AG09319 (cell line): ENCODE data around the gene GULP1.

Source experiments
- DNase-seq: peaks from one replicate; pipeline ENCODE4 v3.0.0-alpha.2; 2010; ENCODE audit warnings: low read depth; ENCODE audit errors: extremely low read depth
- TF ChIP-seq, protein P1 (sequence below): IDR thresholded peaks from 2 replicates; pipeline ENCODE4 v1.5.1; 2011; ENCODE audit warnings: low read depth, mild to moderate bottlenecking, inconsistent platforms, low read length, moderate library complexity

GULP1 gene, protein sequence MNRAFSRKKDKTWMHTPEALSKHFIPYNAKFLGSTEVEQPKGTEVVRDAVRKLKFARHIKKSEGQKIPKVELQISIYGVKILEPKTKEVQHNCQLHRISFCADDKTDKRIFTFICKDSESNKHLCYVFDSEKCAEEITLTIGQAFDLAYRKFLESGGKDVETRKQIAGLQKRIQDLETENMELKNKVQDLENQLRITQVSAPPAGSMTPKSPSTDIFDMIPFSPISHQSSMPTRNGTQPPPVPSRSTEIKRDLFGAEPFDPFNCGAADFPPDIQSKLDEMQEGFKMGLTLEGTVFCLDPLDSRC

DNA sequence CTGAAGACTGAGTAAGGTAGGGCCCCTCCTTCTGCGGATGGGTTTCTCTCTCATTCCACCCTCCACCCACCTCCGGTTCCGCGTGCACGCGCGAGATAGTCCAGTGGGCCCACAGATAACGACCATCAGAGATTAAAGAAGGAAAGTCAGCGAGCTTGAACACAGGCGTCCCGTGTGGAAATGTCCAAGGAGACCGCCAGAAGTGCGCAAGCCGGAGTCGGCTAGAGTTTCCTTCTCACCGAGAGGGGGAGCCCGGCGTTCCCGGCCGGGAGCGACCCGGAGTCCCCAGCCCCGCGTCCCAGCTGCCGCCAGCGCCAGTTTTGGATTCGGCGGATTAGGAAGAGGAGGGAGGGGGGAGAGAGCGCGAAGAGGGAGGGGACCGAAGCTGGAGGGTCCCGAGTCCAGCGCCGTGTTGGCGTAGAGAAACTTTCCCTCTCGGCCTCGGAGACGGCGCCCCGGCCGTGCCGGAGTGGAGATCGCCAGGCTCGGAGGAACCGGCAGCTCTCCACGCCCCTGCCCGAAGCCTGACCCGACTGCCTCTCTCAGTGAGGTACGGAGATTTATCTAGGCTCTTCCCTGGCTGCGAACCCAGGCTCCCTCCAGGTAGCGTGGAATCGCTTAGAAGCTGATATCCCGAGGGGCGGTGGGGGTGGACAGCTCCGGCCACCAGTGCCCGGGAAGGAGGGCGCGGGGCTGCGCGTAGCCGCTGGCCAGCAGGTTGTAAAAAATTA lies at the start of gene GULP1:
Gene GULP1, plus strand, starts transcription at position 258 of the 731 bp plus-strand sequence. CDS start 185,829 bp downstream, outside the sequence.
- peak; percentile 35 for DNase-seq
- TF ChIP-seq, protein P1, sequence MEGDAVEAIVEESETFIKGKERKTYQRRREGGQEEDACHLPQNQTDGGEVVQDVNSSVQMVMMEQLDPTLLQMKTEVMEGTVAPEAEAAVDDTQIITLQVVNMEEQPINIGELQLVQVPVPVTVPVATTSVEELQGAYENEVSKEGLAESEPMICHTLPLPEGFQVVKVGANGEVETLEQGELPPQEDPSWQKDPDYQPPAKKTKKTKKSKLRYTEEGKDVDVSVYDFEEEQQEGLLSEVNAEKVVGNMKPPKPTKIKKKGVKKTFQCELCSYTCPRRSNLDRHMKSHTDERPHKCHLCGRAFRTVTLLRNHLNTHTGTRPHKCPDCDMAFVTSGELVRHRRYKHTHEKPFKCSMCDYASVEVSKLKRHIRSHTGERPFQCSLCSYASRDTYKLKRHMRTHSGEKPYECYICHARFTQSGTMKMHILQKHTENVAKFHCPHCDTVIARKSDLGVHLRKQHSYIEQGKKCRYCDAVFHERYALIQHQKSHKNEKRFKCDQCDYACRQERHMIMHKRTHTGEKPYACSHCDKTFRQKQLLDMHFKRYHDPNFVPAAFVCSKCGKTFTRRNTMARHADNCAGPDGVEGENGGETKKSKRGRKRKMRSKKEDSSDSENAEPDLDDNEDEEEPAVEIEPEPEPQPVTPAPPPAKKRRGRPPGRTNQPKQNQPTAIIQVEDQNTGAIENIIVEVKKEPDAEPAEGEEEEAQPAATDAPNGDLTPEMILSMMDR = peak; percentile 76

DNA sequence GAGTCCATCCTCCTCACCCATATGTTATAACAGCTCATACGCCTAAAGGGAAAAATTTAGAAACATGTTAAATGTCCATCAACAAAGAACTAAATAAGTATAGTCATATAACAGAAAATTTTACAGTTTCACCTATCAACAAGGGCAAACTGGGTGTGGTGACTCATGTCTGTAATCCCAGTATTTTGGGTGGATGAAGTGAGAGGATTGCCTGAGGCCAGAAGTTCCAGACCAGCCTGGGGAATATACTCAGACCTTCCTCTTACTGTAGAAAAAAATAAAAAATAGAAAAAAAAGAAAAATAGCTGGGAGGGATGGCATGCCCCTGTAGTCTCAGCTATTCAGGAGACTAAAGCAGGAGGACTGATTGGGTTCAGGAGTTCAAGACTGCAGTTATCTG lies 48.3 kb upstream of the GULP1 start:
- TF ChIP-seq, protein P1 = no peak
- DNase-seq = no peak

DNA sequence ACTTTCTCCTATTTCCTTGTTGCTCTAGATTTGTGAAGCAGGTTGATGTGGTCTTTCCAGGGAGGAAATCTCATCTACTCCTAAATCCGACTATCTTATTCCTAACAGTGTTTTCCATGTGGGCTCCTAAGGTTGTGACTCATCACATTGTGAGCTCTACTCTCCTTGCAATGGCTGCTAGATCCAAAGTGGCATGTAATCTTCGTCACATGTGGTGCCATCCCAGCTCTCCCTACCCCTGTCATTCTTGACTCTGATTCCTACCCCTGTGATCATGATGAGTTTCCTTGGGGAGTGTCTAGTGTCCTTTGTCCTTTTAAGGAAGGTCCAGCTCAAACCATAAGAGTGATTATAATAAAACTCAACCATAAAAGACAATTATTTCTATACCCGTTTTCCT lies 47.3 kb upstream of the GULP1 start:
- TF ChIP-seq, protein P1 = no peak
- DNase-seq = no peak

DNA sequence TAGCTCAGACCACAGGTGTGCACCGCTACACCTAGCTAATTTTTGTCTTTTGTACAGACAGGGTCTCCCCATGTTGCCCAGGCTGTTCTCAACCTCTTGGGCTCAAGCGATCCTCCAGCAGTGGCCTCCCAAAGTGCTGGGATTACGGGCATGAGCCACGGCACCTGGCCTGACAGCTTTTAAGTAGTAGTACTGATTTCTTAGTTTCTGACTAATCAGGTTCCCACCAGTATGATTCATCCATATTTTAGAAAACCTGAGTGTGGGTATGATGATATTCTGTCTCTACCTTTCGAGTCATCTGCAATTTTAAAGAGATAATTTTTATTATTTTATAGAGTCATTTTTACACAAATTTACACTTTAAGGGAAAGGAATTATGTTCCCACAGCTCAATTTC lies 46.4 kb upstream of the GULP1 start:
- TF ChIP-seq, protein P1 = no peak
- DNase-seq = no peak

DNA sequence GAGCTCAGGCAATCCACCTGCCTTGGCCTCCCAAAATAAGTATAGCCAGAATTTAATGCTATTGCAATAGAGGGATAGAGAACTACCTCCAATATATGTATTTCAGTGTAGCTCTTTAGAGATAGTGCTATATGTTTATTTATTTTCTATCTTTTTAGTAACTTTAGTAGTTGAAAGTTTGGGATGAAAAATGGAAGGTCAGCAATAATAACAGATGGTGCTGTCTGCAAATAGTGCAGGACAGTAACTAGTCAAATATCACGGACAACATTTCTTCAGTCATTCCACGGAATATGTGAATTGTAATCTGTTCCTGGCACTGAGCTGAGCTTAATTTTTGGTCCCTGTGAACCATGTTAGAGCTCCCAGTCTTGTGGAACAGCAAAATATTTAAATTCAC lies 43.2 kb upstream of the GULP1 start:
- TF ChIP-seq, protein P1 = no peak
- no peak for DNase-seq

DNA sequence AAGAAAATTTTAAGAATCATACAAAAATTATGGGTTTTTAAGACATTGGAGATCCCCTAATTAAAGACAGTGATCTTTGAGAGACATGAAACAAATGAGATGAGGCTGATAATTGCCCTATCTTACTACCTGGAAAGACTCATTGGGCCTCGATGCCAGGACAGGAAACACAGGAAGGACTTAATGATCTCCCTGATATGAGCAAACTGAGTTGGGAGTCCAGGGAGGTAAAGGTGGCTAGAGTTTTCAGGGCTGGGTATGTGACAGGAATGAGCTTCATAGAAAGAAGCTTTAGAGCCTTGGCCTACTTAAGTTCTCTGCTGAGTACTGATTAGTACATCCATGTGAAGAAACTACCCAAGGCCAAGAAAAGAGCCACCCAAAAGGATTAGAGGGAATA lies 40.6 kb upstream of the GULP1 start:
- no peak for DNase-seq
- TF ChIP-seq, protein P1 = no peak

DNA sequence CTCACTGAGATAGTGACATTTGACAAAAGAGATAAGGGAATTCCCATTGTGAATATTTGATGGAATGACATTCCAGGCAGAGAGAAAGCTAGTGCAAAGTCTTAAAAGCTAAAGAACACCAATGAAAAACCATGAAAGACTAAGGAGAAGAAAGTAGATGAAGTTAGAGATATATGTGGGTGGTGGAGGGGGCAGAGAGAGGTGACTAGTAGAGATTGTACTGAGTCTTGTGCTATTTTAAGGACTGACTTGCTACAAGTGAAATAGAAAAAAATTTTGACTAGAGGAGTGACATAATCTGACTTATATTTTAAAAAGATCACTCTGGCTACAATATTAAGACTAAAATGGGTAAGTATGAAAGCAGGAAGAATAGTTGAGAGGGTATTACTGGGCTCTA lies 35.3 kb upstream of the GULP1 start:
- TF ChIP-seq, protein P1 = no peak

More for the DNA sequence above, 35.3 kb upstream of the GULP1 start:
- no peak for DNase-seq
